WTC11 (cell line): Measurements from ENCODE around the gene LYZL4.

Source experiments
- CTCF ChIP-seq: fragments of 200-600 bp; IDR thresholded peaks from 2 replicates; pipeline ENCODE4 v1.8.0; 2022; ENCODE audit warnings: antibody characterized with exemption
- NR2C2 ChIP-seq: sonication (generic); formaldehyde crosslinking; IDR thresholded peaks from 2 replicates; pipeline ENCODE4 v1.8.0; 2022; ENCODE audit warnings: mild to moderate bottlenecking, missing genetic modification reagents
- SMAD3 ChIP-seq: sonication (generic); formaldehyde crosslinking; IDR thresholded peaks from 2 replicates; pipeline ENCODE4 v1.8.0; 2022; ENCODE audit warnings: missing genetic modification reagents, mild to moderate bottlenecking, borderline replicate concordance

- TF ChIP-seq CTCF (no peak), NR2C2 (CRISPR knock-in tag) (no peak), SMAD3 (CRISPR knock-in tag) (no peak)
Observed at GRCh38 chr3:42369304-42369703, 41.1 kb downstream of the LYZL4 start.
